ENCODE results near the gene PNRC2. TPM values are rescaled to one million over a fixed set of nuclear protein-coding genes. Genes with fewer than 3 reads are reported as not detected.

The PNRC2 gene
- total RNA-seq, 1 experiment from 2014 or later: 166 TPM

DNA sequence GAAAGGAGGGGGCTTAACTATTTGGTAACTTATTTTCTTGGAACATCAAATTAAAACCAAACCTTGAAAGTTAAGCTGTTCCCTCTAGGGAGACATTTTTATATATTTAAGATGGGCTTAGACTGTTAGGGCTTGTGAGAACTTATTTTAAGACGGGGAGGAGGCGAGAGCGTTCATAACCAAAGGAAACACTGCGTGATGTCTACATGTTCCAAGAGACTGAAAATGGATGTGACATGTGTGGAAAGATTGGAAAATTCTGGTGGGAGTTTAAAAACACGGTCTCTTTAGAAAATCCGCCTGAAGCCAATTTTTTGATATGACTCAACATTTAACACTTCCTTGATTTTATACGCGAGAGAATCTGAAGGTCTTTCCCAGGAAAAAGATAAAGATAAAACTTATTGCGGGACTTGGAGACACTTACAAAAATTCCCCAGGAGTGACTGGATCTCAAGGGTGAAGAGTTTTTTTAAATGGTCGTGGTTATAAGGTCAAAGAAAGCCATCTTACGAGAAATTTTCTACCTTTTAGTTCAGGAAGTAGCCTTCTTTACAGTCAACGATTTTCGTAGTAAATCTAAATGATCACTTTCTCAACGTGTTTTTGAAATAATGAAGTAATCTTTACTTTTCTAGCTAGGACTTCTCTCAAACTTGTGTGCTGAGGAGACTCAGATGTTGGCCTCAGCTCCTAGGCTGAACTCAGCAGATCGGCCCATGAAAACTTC is 828 bp downstream of the PNRC2 start:
- ATAC-seq: no peak
- TF ChIP-seq, protein P1, sequence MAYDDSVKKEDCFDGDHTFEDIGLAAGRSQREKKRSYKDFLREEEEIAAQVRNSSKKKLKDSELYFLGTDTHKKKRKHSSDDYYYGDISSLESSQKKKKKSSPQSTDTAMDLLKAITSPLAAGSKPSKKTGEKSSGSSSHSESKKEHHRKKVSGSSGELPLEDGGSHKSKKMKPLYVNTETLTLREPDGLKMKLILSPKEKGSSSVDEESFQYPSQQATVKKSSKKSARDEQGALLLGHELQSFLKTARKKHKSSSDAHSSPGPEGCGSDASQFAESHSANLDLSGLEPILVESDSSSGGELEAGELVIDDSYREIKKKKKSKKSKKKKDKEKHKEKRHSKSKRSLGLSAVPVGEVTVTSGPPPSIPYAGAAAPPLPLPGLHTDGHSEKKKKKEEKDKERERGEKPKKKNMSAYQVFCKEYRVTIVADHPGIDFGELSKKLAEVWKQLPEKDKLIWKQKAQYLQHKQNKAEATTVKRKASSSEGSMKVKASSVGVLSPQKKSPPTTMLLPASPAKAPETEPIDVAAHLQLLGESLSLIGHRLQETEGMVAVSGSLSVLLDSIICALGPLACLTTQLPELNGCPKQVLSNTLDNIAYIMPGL (CRISPR knock-in tag; IDR thresholded peaks at IDR 0.05): no peak
- TF ChIP-seq, protein P2, sequence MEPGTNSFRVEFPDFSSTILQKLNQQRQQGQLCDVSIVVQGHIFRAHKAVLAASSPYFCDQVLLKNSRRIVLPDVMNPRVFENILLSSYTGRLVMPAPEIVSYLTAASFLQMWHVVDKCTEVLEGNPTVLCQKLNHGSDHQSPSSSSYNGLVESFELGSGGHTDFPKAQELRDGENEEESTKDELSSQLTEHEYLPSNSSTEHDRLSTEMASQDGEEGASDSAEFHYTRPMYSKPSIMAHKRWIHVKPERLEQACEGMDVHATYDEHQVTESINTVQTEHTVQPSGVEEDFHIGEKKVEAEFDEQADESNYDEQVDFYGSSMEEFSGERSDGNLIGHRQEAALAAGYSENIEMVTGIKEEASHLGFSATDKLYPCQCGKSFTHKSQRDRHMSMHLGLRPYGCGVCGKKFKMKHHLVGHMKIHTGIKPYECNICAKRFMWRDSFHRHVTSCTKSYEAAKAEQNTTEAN (CRISPR knock-in tag; IDR thresholded peaks at IDR 0.05): no peak
- TF ChIP-seq ZNF317 (CRISPR knock-in tag; IDR thresholded peaks at IDR 0.05; ENCODE audit: borderline replicate concordance, low read depth): no peak
- TF ChIP-seq FOXK1 (CRISPR knock-in tag; IDR thresholded peaks at IDR 0.05): no peak
- TF ChIP-seq, protein P3, sequence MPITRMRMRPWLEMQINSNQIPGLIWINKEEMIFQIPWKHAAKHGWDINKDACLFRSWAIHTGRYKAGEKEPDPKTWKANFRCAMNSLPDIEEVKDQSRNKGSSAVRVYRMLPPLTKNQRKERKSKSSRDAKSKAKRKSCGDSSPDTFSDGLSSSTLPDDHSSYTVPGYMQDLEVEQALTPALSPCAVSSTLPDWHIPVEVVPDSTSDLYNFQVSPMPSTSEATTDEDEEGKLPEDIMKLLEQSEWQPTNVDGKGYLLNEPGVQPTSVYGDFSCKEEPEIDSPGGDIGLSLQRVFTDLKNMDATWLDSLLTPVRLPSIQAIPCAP (CRISPR knock-in tag; IDR thresholded peaks at IDR 0.05): no peak
- no peak for TF ChIP-seq NFYB (CRISPR knock-in tag; conservative IDR thresholded peaks at IDR 0.05; ENCODE audit: low read depth)
- TF ChIP-seq, protein P4, sequence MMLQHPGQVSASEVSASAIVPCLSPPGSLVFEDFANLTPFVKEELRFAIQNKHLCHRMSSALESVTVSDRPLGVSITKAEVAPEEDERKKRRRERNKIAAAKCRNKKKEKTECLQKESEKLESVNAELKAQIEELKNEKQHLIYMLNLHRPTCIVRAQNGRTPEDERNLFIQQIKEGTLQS (CRISPR knock-in tag; conservative IDR thresholded peaks at IDR 0.05): no peak
- TF ChIP-seq, protein P5, sequence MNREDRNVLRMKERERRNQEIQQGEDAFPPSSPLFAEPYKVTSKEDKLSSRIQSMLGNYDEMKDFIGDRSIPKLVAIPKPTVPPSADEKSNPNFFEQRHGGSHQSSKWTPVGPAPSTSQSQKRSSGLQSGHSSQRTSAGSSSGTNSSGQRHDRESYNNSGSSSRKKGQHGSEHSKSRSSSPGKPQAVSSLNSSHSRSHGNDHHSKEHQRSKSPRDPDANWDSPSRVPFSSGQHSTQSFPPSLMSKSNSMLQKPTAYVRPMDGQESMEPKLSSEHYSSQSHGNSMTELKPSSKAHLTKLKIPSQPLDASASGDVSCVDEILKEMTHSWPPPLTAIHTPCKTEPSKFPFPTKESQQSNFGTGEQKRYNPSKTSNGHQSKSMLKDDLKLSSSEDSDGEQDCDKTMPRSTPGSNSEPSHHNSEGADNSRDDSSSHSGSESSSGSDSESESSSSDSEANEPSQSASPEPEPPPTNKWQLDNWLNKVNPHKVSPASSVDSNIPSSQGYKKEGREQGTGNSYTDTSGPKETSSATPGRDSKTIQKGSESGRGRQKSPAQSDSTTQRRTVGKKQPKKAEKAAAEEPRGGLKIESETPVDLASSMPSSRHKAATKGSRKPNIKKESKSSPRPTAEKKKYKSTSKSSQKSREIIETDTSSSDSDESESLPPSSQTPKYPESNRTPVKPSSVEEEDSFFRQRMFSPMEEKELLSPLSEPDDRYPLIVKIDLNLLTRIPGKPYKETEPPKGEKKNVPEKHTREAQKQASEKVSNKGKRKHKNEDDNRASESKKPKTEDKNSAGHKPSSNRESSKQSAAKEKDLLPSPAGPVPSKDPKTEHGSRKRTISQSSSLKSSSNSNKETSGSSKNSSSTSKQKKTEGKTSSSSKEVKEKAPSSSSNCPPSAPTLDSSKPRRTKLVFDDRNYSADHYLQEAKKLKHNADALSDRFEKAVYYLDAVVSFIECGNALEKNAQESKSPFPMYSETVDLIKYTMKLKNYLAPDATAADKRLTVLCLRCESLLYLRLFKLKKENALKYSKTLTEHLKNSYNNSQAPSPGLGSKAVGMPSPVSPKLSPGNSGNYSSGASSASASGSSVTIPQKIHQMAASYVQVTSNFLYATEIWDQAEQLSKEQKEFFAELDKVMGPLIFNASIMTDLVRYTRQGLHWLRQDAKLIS (CRISPR knock-in tag; IDR thresholded peaks at IDR 0.05; ENCODE audit: borderline replicate concordance): no peak
- TF ChIP-seq, protein P6, sequence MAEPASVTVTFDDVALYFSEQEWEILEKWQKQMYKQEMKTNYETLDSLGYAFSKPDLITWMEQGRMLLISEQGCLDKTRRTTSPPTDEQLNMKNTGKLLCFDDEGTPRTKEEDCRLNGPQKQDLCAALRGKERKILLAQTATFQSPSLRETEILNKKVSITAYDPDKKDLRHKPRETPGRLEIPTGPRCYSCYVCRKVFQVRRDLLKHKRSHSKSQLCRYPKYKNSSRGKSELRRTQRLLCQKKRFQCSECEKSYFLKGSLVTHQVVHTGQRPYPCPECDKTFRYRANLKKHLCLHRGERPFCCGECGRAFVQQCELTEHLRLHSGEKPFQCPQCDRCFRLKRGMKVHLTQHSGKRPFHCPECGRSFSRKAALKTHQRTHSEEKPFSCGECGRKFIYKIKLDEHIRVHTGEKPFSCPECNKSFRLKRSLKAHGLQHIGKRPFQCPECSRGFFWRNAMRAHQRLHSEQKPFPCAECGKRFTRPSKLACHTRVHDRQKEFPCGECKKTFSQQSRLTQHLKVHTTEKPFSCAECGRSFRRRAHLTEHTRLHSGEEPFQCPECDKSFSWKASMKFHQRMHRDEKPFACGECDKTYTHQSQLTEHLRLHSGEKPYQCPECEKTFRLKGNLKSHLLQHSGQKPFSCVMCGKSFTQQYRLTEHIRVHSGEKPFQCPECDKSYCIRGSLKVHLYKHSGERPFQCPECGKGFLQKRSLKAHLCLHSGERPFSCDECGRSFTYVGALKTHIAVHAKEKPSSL (CRISPR knock-in tag; conservative IDR thresholded peaks at IDR 0.05): no peak
- TF ChIP-seq GRHL2 (CRISPR knock-in tag; IDR thresholded peaks at IDR 0.05; ENCODE audit: insufficient replicate concordance, severe bottlenecking): no peak
- TF ChIP-seq TP53 (CRISPR knock-in tag; IDR thresholded peaks at IDR 0.05): no peak
- no peak for TF ChIP-seq SP1 (CRISPR knock-in tag; conservative IDR thresholded peaks at IDR 0.05)
- no peak for TF ChIP-seq JUN (CRISPR knock-in tag; IDR thresholded peaks at IDR 0.05)
- TF ChIP-seq ZNF416 (CRISPR knock-in tag; IDR thresholded peaks at IDR 0.05): no peak
- TF ChIP-seq ZNF232 (CRISPR knock-in tag; IDR thresholded peaks at IDR 0.05): no peak
- TF ChIP-seq GABPB1 (CRISPR knock-in tag; IDR thresholded peaks at IDR 0.05): no peak
- TF ChIP-seq, protein P7, sequence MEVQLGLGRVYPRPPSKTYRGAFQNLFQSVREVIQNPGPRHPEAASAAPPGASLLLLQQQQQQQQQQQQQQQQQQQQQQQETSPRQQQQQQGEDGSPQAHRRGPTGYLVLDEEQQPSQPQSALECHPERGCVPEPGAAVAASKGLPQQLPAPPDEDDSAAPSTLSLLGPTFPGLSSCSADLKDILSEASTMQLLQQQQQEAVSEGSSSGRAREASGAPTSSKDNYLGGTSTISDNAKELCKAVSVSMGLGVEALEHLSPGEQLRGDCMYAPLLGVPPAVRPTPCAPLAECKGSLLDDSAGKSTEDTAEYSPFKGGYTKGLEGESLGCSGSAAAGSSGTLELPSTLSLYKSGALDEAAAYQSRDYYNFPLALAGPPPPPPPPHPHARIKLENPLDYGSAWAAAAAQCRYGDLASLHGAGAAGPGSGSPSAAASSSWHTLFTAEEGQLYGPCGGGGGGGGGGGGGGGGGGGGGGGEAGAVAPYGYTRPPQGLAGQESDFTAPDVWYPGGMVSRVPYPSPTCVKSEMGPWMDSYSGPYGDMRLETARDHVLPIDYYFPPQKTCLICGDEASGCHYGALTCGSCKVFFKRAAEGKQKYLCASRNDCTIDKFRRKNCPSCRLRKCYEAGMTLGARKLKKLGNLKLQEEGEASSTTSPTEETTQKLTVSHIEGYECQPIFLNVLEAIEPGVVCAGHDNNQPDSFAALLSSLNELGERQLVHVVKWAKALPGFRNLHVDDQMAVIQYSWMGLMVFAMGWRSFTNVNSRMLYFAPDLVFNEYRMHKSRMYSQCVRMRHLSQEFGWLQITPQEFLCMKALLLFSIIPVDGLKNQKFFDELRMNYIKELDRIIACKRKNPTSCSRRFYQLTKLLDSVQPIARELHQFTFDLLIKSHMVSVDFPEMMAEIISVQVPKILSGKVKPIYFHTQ (CRISPR knock-in tag; IDR thresholded peaks at IDR 0.05): no peak
- CTCF ChIA-PET: interaction anchor here (0.5 to 1.2 kb wide), 2 partner anchors 151 to 190 kb away, joined by 3 to 4 read pairs; no protein-coding TSS in a partner anchor

More for the DNA sequence above, 828 bp downstream of the PNRC2 start:
- no peaks in the 10 kb centered on the region for H3K9me3 Mint-ChIP-seq
- peak overlapping the region; percentile 100 for H3K27ac Mint-ChIP-seq
- peaks cover 35% of the 10 kb centered on the region for H3K4me1 Mint-ChIP-seq
- no peaks in the 10 kb centered on the region for H3K27me3 Mint-ChIP-seq (ENCODE audit: low read depth)
- POLR2A ChIA-PET: interaction anchor here (0.6 to 1.4 kb wide), 5 partner anchors 20 to 190 kb away, joined by 3 to 4 read pairs (median 3); partner anchors contain the start of gene SRSF10
- H3K36me3 Mint-ChIP-seq: peaks cover 23% of the 10 kb centered on the region
- DNase-seq (ENCODE audit: low spot score): no peak
- peak overlapping the region; percentile 88 for H3K4me3 Mint-ChIP-seq
